B cell (primary cell): ENCODE measurements around the gene ZP3. TPM values are rescaled to one million over a fixed set of nuclear protein-coding genes. Genes with fewer than 3 reads are reported as not detected.

Source experiments
- ATAC-seq: fragments of 200-7000 bp; cut with Tn5 transposase; one replicate; pipeline ENCODE4 v1.10.0; 2021; ENCODE audit warnings: low read depth, mild to moderate bottlenecking, moderate number of reproducible peaks, moderate library complexity
- CTCF ChIA-PET: fragments of 350-600 bp; sonication (Branson Sonifier 250); formaldehyde crosslinking; loops from one replicate; lab custom pipeline; 2021; ENCODE audit warnings: antibody characterized with exemption, inconsistent platforms; lab: Charles Lee
- POLR2A ChIA-PET: fragments of 350-600 bp; sonication (Branson Sonifier 250); formaldehyde crosslinking; loops from one replicate; lab custom pipeline; 2021; ENCODE audit warnings: antibody characterized with exemption; lab: Charles Lee
- DNase-seq: peaks from one replicate; pipeline ENCODE4 v3.0.0; 2013
- H2AFZ ChIP-seq: 2 replicates; pipeline ENCODE4 v1.6.1; 2012; ENCODE audit warnings: mild to moderate bottlenecking, low read depth, low read length; ENCODE audit not compliant: insufficient read depth, poor library complexity, severe bottlenecking
- H3K27ac ChIP-seq, 2 donors: 1 replicate in 1 of 2; 2 replicates in 1 of 2; pipeline ENCODE4 v1.5.1; 2012 to 2013; ENCODE audit warnings: low read length in 2 of 2, mild to moderate bottlenecking in 2 of 2, moderate library complexity in 1 of 2
- H3K27me3 ChIP-seq, 4 experiments: fragments of 200-600 bp in 1 of 4; sonication (generic) in 1 of 4; replicated peaks in 1 of 4; 1 replicate in 2 of 4; 2 replicates in 2 of 4; pipeline versions ENCODE4 v1.6.1 to v1.7.0; 2013 to 2016; ENCODE audit warnings: low read length in 3 of 4, mild to moderate bottlenecking in 2 of 4, mixed read lengths in 1 of 4, moderate library complexity in 1 of 4; ENCODE audit not compliant: insufficient read depth in 4 of 4, control insufficient read depth in 3 of 4; ENCODE audit errors: control extremely low read depth in 1 of 4
- H3K36me3 ChIP-seq, 2 experiments: replicated peaks in 1 of 2; 1 replicate in 1 of 2; 2 replicates in 1 of 2; pipeline versions ENCODE4 v1.6.1 to v1.7.1; 2013; ENCODE audit warnings: low read length in 1 of 2; ENCODE audit not compliant: insufficient read depth in 2 of 2, control insufficient read depth in 1 of 2; ENCODE audit errors: control extremely low read depth in 1 of 2, extremely low read depth in 1 of 2
- H3K4me1 ChIP-seq, 2 donors: fragments of 200-600 bp in 1 of 2; sonication (generic) in 1 of 2; 1 replicate in 1 of 2; 2 replicates in 1 of 2; pipeline versions ENCODE4 v1.5.1 to v1.6.1; 2013 to 2017; ENCODE audit warnings: low read length in 2 of 2; ENCODE audit not compliant: control insufficient read depth in 2 of 2, insufficient read depth in 2 of 2
- H3K4me2 ChIP-seq: replicated peaks from 2 replicates; pipeline ENCODE3; 2012; ENCODE audit warnings: mild to moderate bottlenecking, low read depth, low read length; ENCODE audit not compliant: poor library complexity, severe bottlenecking
- H3K4me3 ChIP-seq, 5 experiments: fragments of 200-600 bp in 1 of 5; sonication (generic) in 1 of 5; 1 replicate in 3 of 5; 2 replicates in 2 of 5; pipeline versions ENCODE4 v1.5.1 to v1.7.0; 2011 to 2016; ENCODE audit warnings: low read length in 4 of 5, mild to moderate bottlenecking in 4 of 5, low read depth in 2 of 5, control low read depth in 1 of 5, moderate library complexity in 1 of 5; ENCODE audit not compliant: insufficient read depth in 1 of 5; ENCODE audit errors: control extremely low read depth in 1 of 5, extremely low read depth in 1 of 5
- H3K79me2 ChIP-seq: fragments of 200-600 bp; sonication (generic); one replicate; pipeline ENCODE4 v1.6.0; 2016; ENCODE audit warnings: low read length; ENCODE audit not compliant: control insufficient read depth, insufficient read depth
- H3K9ac ChIP-seq: fragments of 200-600 bp; sonication (generic); 2 replicates; pipeline ENCODE4 v1.6.1; 2017; ENCODE audit warnings: mild to moderate bottlenecking, low read length, moderate library complexity
- H3K9me3 ChIP-seq, 3 donors: one replicate each; pipeline versions ENCODE4 v1.6.1 to v1.7.1; 2013; ENCODE audit warnings: low read length in 2 of 3; ENCODE audit not compliant: control insufficient read depth in 2 of 3, insufficient read depth in 1 of 3; ENCODE audit errors: control extremely low read depth in 1 of 3
- H4K20me1 ChIP-seq: 2 replicates; pipeline ENCODE4 v1.6.0; 2012; ENCODE audit warnings: mild to moderate bottlenecking, low read length; ENCODE audit not compliant: insufficient read depth, control insufficient read depth, poor library complexity, severe bottlenecking
- H3K27ac Mint-ChIP-seq: one replicate; pipeline ENCODE4 v1.8.0; 2021; ENCODE audit warnings: mixed read lengths
- H3K27me3 Mint-ChIP-seq: one replicate; pipeline ENCODE4 v1.8.0; 2021; ENCODE audit warnings: mixed read lengths
- H3K4me1 Mint-ChIP-seq: one replicate; pipeline ENCODE4 v1.8.0; 2021; ENCODE audit warnings: mixed read lengths
- H3K4me3 Mint-ChIP-seq: one replicate; pipeline ENCODE4 v1.8.0; 2021; ENCODE audit warnings: mixed read lengths
- H3K9me3 Mint-ChIP-seq: one replicate; pipeline ENCODE4 v1.8.0; 2022; ENCODE audit warnings: mixed read lengths; ENCODE audit not compliant: insufficient read depth
- EZH2 ChIP-seq: IDR thresholded peaks from 2 replicates; pipeline ENCODE4 v1.6.1; 2012; ENCODE audit warnings: borderline replicate concordance, low read depth, mild to moderate bottlenecking, moderate library complexity, low read length; ENCODE audit not compliant: insufficient read depth, poor library complexity, severe bottlenecking
- WGBS: methylation state at CpG from one replicate; pipeline ENCODE4 v1.1.5; 2013; ENCODE audit warnings: missing lambda C conversion rate; ENCODE audit not compliant: insufficient coverage; 5-methylcytosine and 5-hydroxymethylcytosine counted together
- intact Hi-C: fragments of 100-400 bp; cut with micrococcal nuclease; formaldehyde crosslinking; loops from one replicate; pipeline ENCODE4 v1.10.0; 2022
- polyA plus RNA-seq: library from polyadenylated mRNA; depleted of rRNA; stranded (reverse); fragments of >200 nt; gene quantifications from 2 replicates; pipeline ENCODE4 v1.2.3, GENCODE V29; 2012
- total RNA-seq, 2 donors: library from RNA; stranded (reverse); fragments of 120-200 nt in 1 of 2; gene quantifications; 1 replicate in 1 of 2; 2 replicates in 1 of 2; pipeline versions ENCODE4 v1.2.3 to v1.2.4, GENCODE V29; 2013 to 2022
- TF ChIP-seq, protein P1 (sequence below): fragments of 200-600 bp; IDR thresholded peaks from one replicate; pipeline ENCODE4 v1.8.0; 2022; ENCODE audit warnings: antibody characterized with exemption, mild to moderate bottlenecking

Gene ZP3
- total and polyA plus RNA-seq, 2 donors (not counting 1 experiment from before 2014, with no cell fraction given), result 0.64 to 4.4 TPM

DNA sequence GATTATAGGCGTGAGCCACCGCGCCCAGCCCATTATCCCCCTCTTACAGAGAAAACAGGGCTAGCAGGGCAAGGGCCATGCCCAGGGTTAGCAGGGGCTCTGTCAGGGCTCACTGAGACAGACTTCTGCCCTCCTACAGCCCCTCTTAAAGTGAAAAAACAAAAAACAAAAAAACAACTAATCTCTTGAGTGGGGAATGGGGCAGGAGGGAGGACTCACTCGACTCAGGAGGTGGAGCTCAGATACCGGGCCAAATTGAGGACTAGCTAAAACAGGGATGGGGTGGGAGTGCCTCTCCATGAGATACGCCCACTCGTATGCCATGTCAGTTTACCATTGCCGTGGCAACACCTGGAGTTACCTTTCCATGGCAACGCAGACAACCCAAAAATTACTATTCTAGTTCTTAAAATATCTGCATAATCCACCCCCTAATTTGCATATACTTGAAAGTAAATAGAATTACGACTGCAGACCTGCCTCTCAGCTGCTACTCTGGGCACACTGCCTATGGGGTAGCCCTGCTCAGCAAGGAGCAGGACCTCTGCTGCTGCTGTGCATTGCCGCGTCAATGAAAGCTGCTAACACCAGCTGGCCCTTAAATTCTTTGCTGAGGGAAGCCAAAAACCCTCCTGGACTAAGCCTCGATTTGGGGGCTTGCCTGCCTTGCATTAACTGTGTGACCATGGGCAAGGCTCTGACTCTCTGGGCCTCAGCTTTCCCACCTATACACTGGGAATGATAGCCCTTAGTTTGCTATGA lies 28.6 kb upstream of the ZP3 start:
- TF ChIP-seq, protein P1, sequence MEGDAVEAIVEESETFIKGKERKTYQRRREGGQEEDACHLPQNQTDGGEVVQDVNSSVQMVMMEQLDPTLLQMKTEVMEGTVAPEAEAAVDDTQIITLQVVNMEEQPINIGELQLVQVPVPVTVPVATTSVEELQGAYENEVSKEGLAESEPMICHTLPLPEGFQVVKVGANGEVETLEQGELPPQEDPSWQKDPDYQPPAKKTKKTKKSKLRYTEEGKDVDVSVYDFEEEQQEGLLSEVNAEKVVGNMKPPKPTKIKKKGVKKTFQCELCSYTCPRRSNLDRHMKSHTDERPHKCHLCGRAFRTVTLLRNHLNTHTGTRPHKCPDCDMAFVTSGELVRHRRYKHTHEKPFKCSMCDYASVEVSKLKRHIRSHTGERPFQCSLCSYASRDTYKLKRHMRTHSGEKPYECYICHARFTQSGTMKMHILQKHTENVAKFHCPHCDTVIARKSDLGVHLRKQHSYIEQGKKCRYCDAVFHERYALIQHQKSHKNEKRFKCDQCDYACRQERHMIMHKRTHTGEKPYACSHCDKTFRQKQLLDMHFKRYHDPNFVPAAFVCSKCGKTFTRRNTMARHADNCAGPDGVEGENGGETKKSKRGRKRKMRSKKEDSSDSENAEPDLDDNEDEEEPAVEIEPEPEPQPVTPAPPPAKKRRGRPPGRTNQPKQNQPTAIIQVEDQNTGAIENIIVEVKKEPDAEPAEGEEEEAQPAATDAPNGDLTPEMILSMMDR, result no peak
- TF ChIP-seq EZH2, result no peak
- Histone ChIP-seq H3K36me3 (no peaks in the 10 kb centered on the region), H3K4me1 (peaks cover 18 to 24% of the 10 kb centered on the region in 2 donors), H2AFZ (no peak overlapping the region), H3K27me3 (no peaks in the 10 kb centered on the region), H3K4me2 (no peak overlapping the region), H3K79me2 (no peaks in the 10 kb centered on the region), H3K27ac (no peak overlapping the region), H4K20me1 (no peaks in the 10 kb centered on the region), H3K9me3 (no peaks in the 10 kb centered on the region), H3K9ac (no peak overlapping the region), H3K4me3 (no peak overlapping the region)
- intact Hi-C loops, result loop anchor here (10.0 kb wide), 1 partner anchor 481 kb away; the partner anchor contains the start of gene POR
- DNase-seq (no peak), ATAC-seq (no peak)
- peaks cover 19% of the 10 kb centered on the region for H3K4me1 Mint-ChIP-seq
- no peaks in the 10 kb centered on the region for H3K9me3 Mint-ChIP-seq
- WGBS, result 90% methylated on average over 7 of the region's 13 CpGs
- H3K4me3 Mint-ChIP-seq, result peak overlapping the region; percentile 37
- ChIA-PET CTCF (no interaction called here), POLR2A (interaction anchor here (1.0 kb wide), 1 partner anchor 37 kb away, joined by 5 read pairs; the partner anchor contains the start of gene YWHAG)
- H3K27ac Mint-ChIP-seq, result no peak overlapping the region
- H3K27me3 Mint-ChIP-seq, result no peaks in the 10 kb centered on the region

DNA sequence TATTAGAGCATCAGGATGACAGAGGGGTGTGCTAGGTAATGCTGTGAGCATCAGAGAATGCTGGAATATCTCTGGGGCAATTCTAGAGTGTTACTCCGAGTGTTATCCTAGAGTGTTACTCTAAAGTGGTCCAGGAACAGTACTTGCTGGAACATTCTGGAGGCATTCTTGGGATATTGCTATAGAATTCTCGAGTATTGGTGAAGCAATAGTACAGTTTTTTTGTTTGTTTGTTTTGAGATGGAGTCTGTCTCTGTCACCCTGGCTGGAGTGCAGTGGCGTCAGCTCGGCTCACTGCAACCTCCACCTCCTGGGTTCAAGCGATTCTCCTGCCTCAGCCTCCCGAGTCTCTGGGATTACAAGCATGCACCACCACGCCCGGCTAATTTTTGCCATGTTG lies 27.9 kb upstream of the ZP3 start:
- POLR2A ChIA-PET, result interaction anchor here (1.0 kb wide), 1 partner anchor 38 kb away, joined by 5 read pairs; the partner anchor contains the start of gene YWHAG
- Histone ChIP-seq H3K4me3 (peak overlapping the region in 3 of 5 experiments; percentile 57 to 63 (median 62)), H3K27me3 (no peaks in the 10 kb centered on the region), H3K9me3 (no peaks in the 10 kb centered on the region), H3K4me2 (peak overlapping the region; percentile 84), H2AFZ (peak overlapping the region; percentile 80), H3K79me2 (no peaks in the 10 kb centered on the region), H4K20me1 (no peaks in the 10 kb centered on the region), H3K27ac (no peak overlapping the region), H3K9ac (peak overlapping the region; percentile 63), H3K36me3 (no peaks in the 10 kb centered on the region), H3K4me1 (peaks cover 18 to 24% of the 10 kb centered on the region in 2 donors)
- Mint-ChIP-seq H3K27me3 (no peaks in the 10 kb centered on the region), H3K4me1 (peaks cover 19% of the 10 kb centered on the region), H3K27ac (no peak overlapping the region), H3K9me3 (no peaks in the 10 kb centered on the region), H3K4me3 (peak overlapping the region; percentile 74)
- no peak for ATAC-seq
- DNase-seq, result no peak
- no peak for TF ChIP-seq EZH2
- TF ChIP-seq, protein P1, result no peak
- WGBS, result 85% methylated on average over 8 of the region's 8 CpGs
- CTCF ChIA-PET, result no interaction called here
- intact Hi-C loops, result loop anchor here (1.0 to 10.0 kb wide), 3 partner anchors 38 to 482 kb away; partner anchors contain the start of gene POR
